ENCODE data around the gene EEFSEC.

The EEFSEC gene

GRCh38 chr3:128187495-128187894 is 34.2 kb downstream of the EEFSEC start:
- DNase-seq: no peak

- no peak for DNase-seq
These were observed 35.0 kb downstream of the EEFSEC start for GRCh38 chr3:128188326-128188725.

GRCh38 chr3:128188956-128189355 is 35.7 kb downstream of the EEFSEC start:
- DNase-seq: no peak

GRCh38 chr3:128190501-128190900 is 37.2 kb downstream of the EEFSEC start:
- no peak for DNase-seq

- DNase-seq: no peak
These were observed 38.9 kb downstream of the EEFSEC start for GRCh38 chr3:128192131-128192530.

- no peak for DNase-seq
These were observed 39.9 kb downstream of the EEFSEC start for GRCh38 chr3:128193168-128193567.

GRCh38 chr3:128194843-128195242 is 41.6 kb downstream of the EEFSEC start:
- no peak for DNase-seq

- no peak for DNase-seq
These were observed 42.1 kb downstream of the EEFSEC start for GRCh38 chr3:128195369-128195768.

- no peak for DNase-seq
These were observed 42.5 kb downstream of the EEFSEC start for GRCh38 chr3:128195802-128196201.

GRCh38 chr3:128196647-128197046 is 43.4 kb downstream of the EEFSEC start:
- no peak for DNase-seq

GRCh38 chr3:128197855-128198254 is 44.6 kb downstream of the EEFSEC start:
- DNase-seq: no peak

- no peak for DNase-seq
These were observed 45.0 kb downstream of the EEFSEC start for GRCh38 chr3:128198313-128198712.

GRCh38 chr3:128199110-128199509 is 45.8 kb downstream of the EEFSEC start:
- DNase-seq: no peak

- no peak for DNase-seq
These were observed 48.0 kb downstream of the EEFSEC start for GRCh38 chr3:128201158-128201755.

GRCh38 chr3:128203169-128203568 is 49.9 kb downstream of the EEFSEC start:
- DNase-seq: no peak

GRCh38 chr3:128205558-128206145 is 52.4 kb downstream of the EEFSEC start:
- no peak for DNase-seq

GRCh38 chr3:128207951-128208350 is 54.7 kb downstream of the EEFSEC start:
- DNase-seq: no peak

GRCh38 chr3:128210711-128211110 is 57.4 kb downstream of the EEFSEC start:
- no peak for DNase-seq

GRCh38 chr3:128214056-128214455 is 60.8 kb downstream of the EEFSEC start:
- DNase-seq: no peak

GRCh38 chr3:128215290-128215689 is 62.0 kb downstream of the EEFSEC start:
- DNase-seq: no peak

GRCh38 chr3:128215800-128216495 is 62.7 kb downstream of the EEFSEC start:
- DNase-seq: no peak

GRCh38 chr3:128217702-128218547 is 64.6 kb downstream of the EEFSEC start:
- no peak for DNase-seq

GRCh38 chr3:128218548-128219257 is 65.4 kb downstream of the EEFSEC start:
- no peak for DNase-seq

All from activated naive CD4-positive, alpha-beta T cell treated with anti-CD3 and anti-CD28 coated beads, Interleukin-2, amount 50 U/mL, for 16 hours (primary cell).